Sigmoid colon (tissue), 7 donors: ENCODE results near the gene SWT1. TPM values are rescaled to one million over a fixed set of nuclear protein-coding genes. Genes with fewer than 3 reads are reported as not detected.

ENCODE experiments used
- DNase-seq: peaks from one replicate; pipeline ENCODE4 v3.0.0-alpha.2; 2019
- H3K27ac ChIP-seq, 4 donors: fragments of 200-600 bp; sonication (generic); one replicate each; pipeline ENCODE4 v1.5.1; 2016 to 2019; ENCODE audit warnings: mild to moderate bottlenecking in 1 of 4
- H3K27me3 ChIP-seq, 3 donors: fragments of 200-600 bp; sonication (generic); one replicate each; pipeline ENCODE4 v1.5.1; 2019; ENCODE audit warnings: mild to moderate bottlenecking in 1 of 3
- H3K36me3 ChIP-seq, 4 donors: fragments of 200-600 bp; sonication (generic); one replicate each; pipeline ENCODE4 v1.5.1; 2016 to 2019
- H3K4me1 ChIP-seq, 4 donors: fragments of 200-600 bp; sonication (generic); one replicate each; pipeline ENCODE4 v1.5.1; 2017 to 2019
- H3K4me3 ChIP-seq, 4 donors: fragments of 200-600 bp; sonication (generic); one replicate each; pipeline ENCODE4 v1.5.1; 2017 to 2019; ENCODE audit warnings: mild to moderate bottlenecking in 2 of 4, moderate library complexity in 1 of 4
- H3K9me3 ChIP-seq, 4 donors: fragments of 200-600 bp in 3 of 4; sonication (generic) in 3 of 4; one replicate each; pipeline versions ENCODE4 v1.5.1 to v1.6.1; 2013 to 2019
- EP300 ChIP-seq, 4 donors: sonication (generic); formaldehyde crosslinking; IDR thresholded peaks; one replicate each; pipeline ENCODE4 v1.6.1; 2017; ENCODE audit warnings: antibody characterized with exemption in 4 of 4
- POLR2A ChIP-seq, 2 donors: fragments of 450-650 bp; IDR thresholded peaks; one replicate each; pipeline ENCODE4 v1.6.1; 2016; ENCODE audit warnings: antibody characterized with exemption in 2 of 2, mild to moderate bottlenecking in 2 of 2, moderate library complexity in 2 of 2
- POLR2AphosphoS5 ChIP-seq, 4 donors: sonication (generic); formaldehyde crosslinking; IDR thresholded peaks; one replicate each; pipeline ENCODE4 v1.6.1; 2017; ENCODE audit warnings: antibody characterized with exemption in 4 of 4
- WGBS, 2 donors: extraction: QIAGEN DNeasy Blood & Tissue Kit; methylation state at CpG; one replicate each; pipeline ENCODE4 v1.1.7; 2013; 5-methylcytosine and 5-hydroxymethylcytosine counted together
- intact Hi-C: fragments of 100-400 bp; cut with DNase I; formaldehyde crosslinking; loops from one replicate; pipeline ENCODE4 v1.15.1; 2023
- polyA plus RNA-seq, 3 donors: library from polyadenylated mRNA; stranded (reverse); fragments of 200-250 nt; gene quantifications; one replicate each; pipeline ENCODE4 v1.2.3, GENCODE V29; 2013
- total RNA-seq, 4 donors: library from RNA; depleted of rRNA; stranded (reverse); fragments of >200 nt; gene quantifications; one replicate each; pipeline ENCODE4 v1.1.0, GENCODE V29; 2016
- TF ChIP-seq, protein P1 (sequence below), 4 experiments: fragments of 450-650 bp in 3 of 4; fragments of 200-600 bp in 1 of 4; IDR thresholded peaks; one replicate each; pipeline ENCODE4 v1.5.1; 2016 to 2019; ENCODE audit warnings: antibody characterized with exemption in 4 of 4, mild to moderate bottlenecking in 3 of 4, moderate library complexity in 2 of 4
- donor health status: healthy with polysubstance abuse.
- donor health status: Bipolar disorder and iron deficiency.
- donor health status: healthy.

Gene SWT1
- total and polyA plus RNA-seq, 7 donors, result 2.2 to 12.7 (median 6.8) TPM

DNA sequence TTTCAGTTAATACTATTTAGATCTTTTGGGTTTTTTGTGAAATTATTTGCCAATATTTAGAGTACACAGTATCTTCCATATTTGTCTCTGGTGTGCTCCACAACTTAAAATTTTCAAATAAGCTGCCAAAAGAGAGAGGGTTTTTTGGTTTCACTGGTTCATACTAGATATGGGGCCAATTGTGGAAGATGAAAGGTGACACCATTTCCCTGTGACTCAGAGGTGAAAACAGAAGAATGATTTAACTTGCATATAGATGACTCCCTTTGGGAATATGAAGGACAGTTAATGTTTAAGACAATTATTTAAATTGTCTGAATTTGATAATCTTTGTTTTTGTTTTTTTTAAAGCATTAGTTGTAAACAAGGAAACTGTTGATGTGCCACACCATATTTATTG lies 122.6 kb downstream of the SWT1 start:
- DNase-seq, result no peak
- H3K4me3 ChIP-seq, result no peak overlapping the region
- H3K27me3 ChIP-seq, result no peaks in the 10 kb centered on the region
- no peaks in the 10 kb centered on the region for H3K9me3 ChIP-seq
- H3K4me1 ChIP-seq, result peaks cover 0 to 8% (median 5%) of the 10 kb centered on the region in 4 donors
- H3K27ac ChIP-seq, result no peak overlapping the region
- peaks cover 0 to 19% (median 0%) of the 10 kb centered on the region in 4 donors for H3K36me3 ChIP-seq
- TF ChIP-seq POLR2AphosphoS5 (IDR thresholded peaks at IDR 0.05) (no peak), POLR2A (IDR thresholded peaks at IDR 0.05) (no peak)
- intact Hi-C loops, result no loop called here

DNA sequence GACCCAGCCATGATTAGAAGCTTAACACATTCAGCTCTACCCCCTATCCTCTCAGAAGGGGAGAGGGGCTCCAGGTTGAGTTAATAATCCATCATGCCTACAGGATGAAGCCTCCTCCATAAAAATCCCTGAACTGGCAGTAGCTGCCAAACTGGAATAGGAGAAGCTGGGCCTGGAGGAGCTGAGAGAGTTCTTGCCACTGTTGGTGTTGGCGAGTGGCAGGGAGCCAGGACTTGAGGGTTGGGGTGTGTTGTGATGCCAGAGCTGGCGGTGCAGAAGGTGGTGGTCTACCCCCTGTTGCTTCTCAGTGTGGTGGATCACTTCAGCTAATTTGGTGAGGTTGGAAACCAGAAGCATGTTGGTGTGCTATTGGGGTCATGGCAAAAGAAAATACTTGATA lies 123.6 kb downstream of the SWT1 start:
- Histone ChIP-seq H3K9me3 (no peaks in the 10 kb centered on the region), H3K4me1 (peaks cover 0 to 13% (median 10%) of the 10 kb centered on the region in 4 donors), H3K4me3 (no peak overlapping the region), H3K27me3 (no peaks in the 10 kb centered on the region), H3K27ac (no peak overlapping the region), H3K36me3 (peaks cover 0 to 19% (median 0%) of the 10 kb centered on the region in 4 donors)
- no peak for TF ChIP-seq POLR2AphosphoS5 (IDR thresholded peaks at IDR 0.05)
- TF ChIP-seq EP300 (IDR thresholded peaks at IDR 0.05), result no peak
- TF ChIP-seq POLR2A (IDR thresholded peaks at IDR 0.05), result no peak
- TF ChIP-seq, protein P1, sequence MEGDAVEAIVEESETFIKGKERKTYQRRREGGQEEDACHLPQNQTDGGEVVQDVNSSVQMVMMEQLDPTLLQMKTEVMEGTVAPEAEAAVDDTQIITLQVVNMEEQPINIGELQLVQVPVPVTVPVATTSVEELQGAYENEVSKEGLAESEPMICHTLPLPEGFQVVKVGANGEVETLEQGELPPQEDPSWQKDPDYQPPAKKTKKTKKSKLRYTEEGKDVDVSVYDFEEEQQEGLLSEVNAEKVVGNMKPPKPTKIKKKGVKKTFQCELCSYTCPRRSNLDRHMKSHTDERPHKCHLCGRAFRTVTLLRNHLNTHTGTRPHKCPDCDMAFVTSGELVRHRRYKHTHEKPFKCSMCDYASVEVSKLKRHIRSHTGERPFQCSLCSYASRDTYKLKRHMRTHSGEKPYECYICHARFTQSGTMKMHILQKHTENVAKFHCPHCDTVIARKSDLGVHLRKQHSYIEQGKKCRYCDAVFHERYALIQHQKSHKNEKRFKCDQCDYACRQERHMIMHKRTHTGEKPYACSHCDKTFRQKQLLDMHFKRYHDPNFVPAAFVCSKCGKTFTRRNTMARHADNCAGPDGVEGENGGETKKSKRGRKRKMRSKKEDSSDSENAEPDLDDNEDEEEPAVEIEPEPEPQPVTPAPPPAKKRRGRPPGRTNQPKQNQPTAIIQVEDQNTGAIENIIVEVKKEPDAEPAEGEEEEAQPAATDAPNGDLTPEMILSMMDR (IDR thresholded peaks at IDR 0.05), result no peak
- WGBS, 2 donors, result 96 to 97% methylated on average over 2 of the region's 2 CpGs
- DNase-seq, result no peak
- intact Hi-C loops, result no loop called here

DNA sequence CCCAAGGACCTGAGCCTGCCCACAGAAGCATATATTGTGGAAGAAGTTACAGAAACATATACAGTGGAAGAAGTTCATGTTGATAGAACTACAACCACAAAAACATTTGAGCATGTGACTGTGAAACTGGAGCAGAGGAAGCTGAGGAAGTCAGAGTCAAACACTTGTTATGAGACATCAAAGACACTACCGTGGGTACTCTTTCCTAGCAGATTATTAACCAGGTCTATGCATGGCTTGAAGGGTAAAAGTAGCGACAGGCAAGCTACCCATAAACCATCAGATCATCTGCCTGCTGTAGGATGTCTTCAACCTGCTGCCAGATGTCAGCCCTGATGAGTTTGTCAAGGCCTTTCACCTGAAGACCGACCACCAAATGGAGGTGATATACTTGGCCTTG lies 124.3 kb downstream of the SWT1 start:
- intact Hi-C loops, result no loop called here
- TF ChIP-seq POLR2AphosphoS5 (IDR thresholded peaks at IDR 0.05) (no peak), EP300 (IDR thresholded peaks at IDR 0.05) (no peak), POLR2A (IDR thresholded peaks at IDR 0.05) (no peak)
- WGBS, 2 donors, result 36 to 43% methylated on average over 3 of the region's 3 CpGs
- Histone ChIP-seq H3K27me3 (no peaks in the 10 kb centered on the region), H3K4me1 (peaks cover 0 to 13% (median 10%) of the 10 kb centered on the region in 4 donors), H3K27ac (no peak overlapping the region), H3K36me3 (peaks cover 0 to 19% (median 0%) of the 10 kb centered on the region in 4 donors), H3K9me3 (no peaks in the 10 kb centered on the region), H3K4me3 (no peak overlapping the region)
- DNase-seq, result no peak

DNA sequence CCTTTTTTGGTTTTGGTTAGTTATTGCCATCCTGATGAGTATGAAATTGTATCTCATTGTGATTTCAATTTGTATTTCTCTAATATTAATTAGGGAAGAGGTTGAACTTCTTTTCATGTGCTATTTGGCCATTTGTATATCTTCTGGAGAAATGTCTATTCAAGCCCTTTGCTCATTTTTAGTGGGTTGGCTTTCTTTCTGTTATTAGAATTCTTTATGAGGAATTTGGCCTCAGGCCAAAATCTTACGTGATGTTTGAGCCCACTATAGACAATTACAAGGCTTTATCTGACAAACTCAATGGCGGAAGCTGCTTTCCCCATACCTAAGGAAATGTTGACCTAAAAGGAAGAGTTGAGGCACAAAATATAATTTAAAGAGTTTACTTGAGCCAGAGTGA lies 127.1 kb downstream of the SWT1 start:
- no peak for DNase-seq
- no peaks in the 10 kb centered on the region for H3K9me3 ChIP-seq
- TF ChIP-seq, protein P1 (IDR thresholded peaks at IDR 0.05), result no peak
- TF ChIP-seq POLR2AphosphoS5 (IDR thresholded peaks at IDR 0.05) (no peak), EP300 (IDR thresholded peaks at IDR 0.05) (no peak), POLR2A (IDR thresholded peaks at IDR 0.05) (no peak)
- H3K27ac ChIP-seq, result no peak overlapping the region
- H3K4me1 ChIP-seq, result peaks cover 0 to 13% (median 10%) of the 10 kb centered on the region in 4 donors
- no peak overlapping the region for H3K4me3 ChIP-seq
- H3K36me3 ChIP-seq, result peaks cover 0 to 7% (median 0%) of the 10 kb centered on the region in 4 donors
- intact Hi-C loops, result no loop called here
- 80 to 92% methylated on average over 2 of the region's 2 CpGs for WGBS, 2 donors
- H3K27me3 ChIP-seq, result no peaks in the 10 kb centered on the region

DNA sequence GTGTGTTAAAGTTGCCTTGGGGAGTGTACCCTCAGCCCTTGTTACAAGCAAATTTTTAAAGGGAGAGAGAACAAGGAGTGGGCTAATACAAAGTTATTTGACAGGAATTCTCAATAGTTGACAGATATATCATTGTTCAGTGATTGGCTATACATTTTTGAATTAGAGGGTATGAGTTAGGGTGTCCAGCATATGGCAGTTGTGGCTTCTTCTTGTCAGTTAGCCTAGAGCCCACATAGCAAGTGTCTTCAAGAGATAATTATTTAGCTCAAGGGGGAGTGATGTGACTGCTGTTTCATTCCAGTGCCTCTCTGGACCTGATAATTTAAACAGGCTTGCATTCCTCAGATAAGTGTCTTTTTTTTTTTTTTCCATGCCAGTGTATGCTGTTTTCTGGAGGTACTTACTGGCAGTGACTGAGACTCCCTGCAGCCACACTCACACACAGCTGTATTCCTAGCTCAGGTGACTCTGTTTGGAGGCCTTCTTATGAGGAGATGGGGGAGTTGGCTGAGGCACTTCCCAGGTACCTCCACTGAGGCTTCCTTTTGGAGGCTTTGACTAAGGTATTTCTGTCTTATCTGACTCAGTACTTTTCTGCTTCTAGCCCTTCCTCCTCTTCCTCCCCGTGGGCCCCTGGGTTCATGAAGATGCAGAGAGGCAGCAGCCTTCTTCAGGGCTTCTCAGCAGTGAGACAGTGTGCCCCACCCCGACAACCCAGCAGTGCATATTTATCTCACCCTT lies 127.7 kb downstream of the SWT1 start:
- WGBS, 2 donors, result 59 to 72% methylated on average over 2 of the region's 2 CpGs
- DNase-seq, result no peak
- Histone ChIP-seq H3K27me3 (no peaks in the 10 kb centered on the region), H3K36me3 (peaks cover 0 to 7% (median 0%) of the 10 kb centered on the region in 4 donors), H3K4me3 (no peak overlapping the region), H3K4me1 (peaks cover 0 to 13% (median 10%) of the 10 kb centered on the region in 4 donors), H3K27ac (no peak overlapping the region), H3K9me3 (no peaks in the 10 kb centered on the region)
- no peak for TF ChIP-seq POLR2A (IDR thresholded peaks at IDR 0.05)
- TF ChIP-seq, protein P1 (IDR thresholded peaks at IDR 0.05), result no peak
- TF ChIP-seq POLR2AphosphoS5 (IDR thresholded peaks at IDR 0.05), result no peak
- no peak for TF ChIP-seq EP300 (IDR thresholded peaks at IDR 0.05)
- intact Hi-C loops, result no loop called here
